22Rv1 (cell line): ENCODE data around the gene ATP2B3.

Source experiments
- CTCF ChIP-seq: fragments of 450-650 bp; IDR thresholded peaks from 2 replicates; pipeline ENCODE4 v1.5.1; 2017; ENCODE audit warnings: mild to moderate bottlenecking
- ZFX ChIP-seq: fragments of 450-650 bp; IDR thresholded peaks from 2 replicates; pipeline ENCODE4 v1.6.1; 2017; ENCODE audit warnings: antibody characterized with exemption, borderline replicate concordance

- TF ChIP-seq CTCF, result no peak
- no peak for TF ChIP-seq ZFX
These were observed 85.2 kb downstream of the ATP2B3 start for GRCh38 chrX:153602601-153603000.
